Endothelial cell of umbilical vein (primary cell): Measurements from ENCODE around the gene SIAH1.

Source experiments
- CTCF ChIP-seq, 2 donors: IDR thresholded peaks; 1 replicate in 1 of 2; 2 replicates in 1 of 2; pipeline ENCODE4 v1.5.1; 2011; ENCODE audit warnings: low read length in 2 of 2, mild to moderate bottlenecking in 2 of 2, moderate library complexity in 2 of 2, control low read depth in 1 of 2, inconsistent platforms in 1 of 2, low read depth in 1 of 2; ENCODE audit not compliant: insufficient read depth in 1 of 2; ENCODE audit errors: extremely low read depth in 1 of 2
- MYC ChIP-seq: IDR thresholded peaks from one replicate; pipeline ENCODE4 v1.6.1; 2011; ENCODE audit warnings: mild to moderate bottlenecking, low read depth, low read length
- POLR2AphosphoS5 ChIP-seq: IDR thresholded peaks from 2 replicates; pipeline ENCODE4 v1.6.1; 2012; ENCODE audit warnings: low read depth, mild to moderate bottlenecking, control low read depth, low read length, moderate library complexity; ENCODE audit not compliant: insufficient read depth

- TF ChIP-seq CTCF (IDR thresholded peaks at IDR 0.05; ENCODE audit: extremely low read depth in 1 of 2, insufficient read depth in 1 of 2, low read depth in 1 of 2, low read length in 2 of 2), result no peak
- no peak for TF ChIP-seq POLR2AphosphoS5
- TF ChIP-seq MYC, result no peak
Measured at GRCh38 chr16:48405153-48405552, 19.9 kb upstream of the SIAH1 start.
